K562 (cell line): ENCODE measurements around the gene GATM. TPM values are rescaled to one million over a fixed set of nuclear protein-coding genes. Genes with fewer than 3 reads are reported as not detected.

Source experiments
- CUX1 ChIP-seq: fragments of 200-800 bp; sonication (Bioruptor generic); IDR thresholded peaks from 2 replicates; pipeline ENCODE4 v1.6.1; 2016; ENCODE audit warnings: missing genetic modification characterization, missing compliant biosample characterization
- FOXK2 ChIP-seq, 2 experiments: fragments of 450-650 bp; IDR thresholded peaks in 1 of 2; conservative IDR thresholded peaks in 1 of 2; 2 replicates each; pipeline ENCODE4 v1.6.1; 2016; ENCODE audit warnings: low read depth in 2 of 2, mild to moderate bottlenecking in 1 of 2
- HNRNPK ChIP-seq: fragments of 200-400 bp; formaldehyde crosslinking; IDR thresholded peaks from one replicate; pipeline ENCODE4 v1.6.1; 2018; ENCODE audit warnings: mild to moderate bottlenecking, low read depth, low read length; ENCODE audit not compliant: poor library complexity, severe bottlenecking
- MAFG ChIP-seq: fragments of 450-650 bp; conservative IDR thresholded peaks from 2 replicates; pipeline ENCODE4 v1.6.1; 2016; ENCODE audit warnings: missing genetic modification characterization, missing compliant biosample characterization
- NFE2L1 ChIP-seq: fragments of 450-650 bp; IDR thresholded peaks from 2 replicates; pipeline ENCODE4 v1.6.1; 2016; ENCODE audit warnings: missing genetic modification characterization, low read depth, mild to moderate bottlenecking, missing compliant biosample characterization, moderate library complexity, borderline replicate concordance
- ZNF407 ChIP-seq: fragments of 450-650 bp; IDR thresholded peaks from 2 replicates; pipeline ENCODE4 v1.6.1; 2016; ENCODE audit warnings: low read depth
- polyA plus RNA-seq, 8 experiments: library from polyadenylated mRNA; depleted of rRNA in 4 of 8; stranded (reverse) in 5 of 8; unstranded in 3 of 8; fragments of >200 nt; fragmentation: Nextera tagmentation in 2 of 8; fragmentation: Illumina TruSeq in 1 of 8; extraction: Ambion mirVana in 2 of 8; extraction: Trizol in 1 of 8; gene quantifications; 2 replicates each; pipeline versions ENCODE4 v1.2.1 to v1.2.3, GENCODE V29; 2011 to 2014; ENCODE audit warnings: inconsistent platforms in 1 of 8, missing spikeins in 1 of 8
- total RNA-seq, 7 experiments: library from RNA; depleted of rRNA in 6 of 7; stranded (reverse); fragments of >200 nt in 6 of 7; fragmentation: Illumina TruSeq in 2 of 7; extraction: Trizol in 2 of 7; gene quantifications; 2 replicates each; pipeline versions ENCODE4 v1.2.1 to v1.2.3, GENCODE V29; 2011 to 2021; ENCODE audit warnings: low replicate concordance in 1 of 7

GATM gene
- total and polyA plus RNA-seq, 9 of the 15 experiments (the other 6 are each of a cell fraction or from before 2014, with no cell fraction given), result 0.11 to 1.1 (median 0.65) TPM

GRCh38 chr15:45417303-45417950, 39.1 kb upstream of the GATM start (continued):
- TF ChIP-seq ZNF407 (no peak), HNRNPK (no peak), FOXK2 (conservative IDR thresholded peaks at IDR 0.05 in 1 of 2, IDR thresholded peaks at IDR 0.05 in 1 of 2; ENCODE audit: low read depth in 2 of 2) (no peak; a peak in 1 of 4 replicates), CUX1 (CRISPR knock-in tag) (no peak), NFE2L1 (no peak), MAFG (tag) (peak; percentile 91)
